ENCODE measurements around the gene MAGED2. TPM values are rescaled to one million over a fixed set of nuclear protein-coding genes. Genes with fewer than 3 reads are reported as not detected.
A peak's percentile ranks its signal among the peaks of the same experiment; 100 is the strongest.

Gene MAGED2
- total and polyA plus RNA-seq, 9 of the 15 experiments (the other 6 are each of a cell fraction or from before 2014, with no cell fraction given): 19.7 to 49.1 (median 23.1) TPM

DNA sequence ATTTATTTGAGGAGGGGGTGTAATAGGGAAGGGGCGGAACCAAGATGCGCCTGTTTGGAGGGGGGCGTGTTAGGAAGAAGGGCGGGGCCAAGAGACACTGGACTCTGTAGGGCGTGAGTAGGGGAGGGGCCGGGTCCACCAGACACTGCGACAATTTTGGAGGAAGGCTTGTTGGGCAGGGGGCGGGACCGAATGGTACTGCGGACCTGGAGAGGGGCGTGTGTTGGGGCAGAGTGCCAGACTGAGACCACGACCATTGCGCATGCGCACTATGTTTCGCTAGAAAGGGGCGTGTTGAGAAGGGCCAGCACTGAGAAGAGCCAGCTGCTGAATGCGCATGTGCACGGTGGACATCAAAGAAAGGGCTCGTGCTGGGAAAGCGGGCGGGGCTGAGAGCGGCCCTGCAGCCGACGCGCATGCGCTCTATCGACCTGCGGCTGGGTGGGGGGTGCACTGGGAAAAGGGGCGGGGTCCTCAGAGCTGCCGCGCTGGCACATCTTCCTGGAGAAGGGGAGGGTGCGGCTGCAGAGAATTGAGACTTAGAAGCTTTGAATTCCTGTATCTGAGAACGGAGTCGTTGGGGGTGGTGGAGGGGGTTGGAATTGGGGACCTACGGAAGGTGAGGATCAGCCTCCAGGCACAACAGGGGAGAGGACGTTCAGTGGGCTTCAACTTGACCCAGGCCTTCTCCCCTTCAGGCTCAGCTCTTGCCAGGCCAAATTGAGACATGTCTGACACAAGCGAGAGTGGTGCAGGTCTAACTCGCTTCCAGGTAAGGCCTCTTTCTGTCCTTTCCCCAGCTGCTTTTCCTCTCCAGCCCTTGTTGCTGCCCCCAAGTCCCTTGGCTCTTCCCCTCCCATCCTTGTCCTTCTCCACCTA, 1.3 kb downstream of the MAGED2 start:
- DNase-seq (ENCODE audit: extremely low read depth in 1 of 4, low spot score in 3 of 4) (peak; percentile 92 to 95 (median 94)), ATAC-seq (peak; percentile 91), FAIRE-seq (peak; percentile 92)
- Histone ChIP-seq H3K36me3 (ENCODE audit: control insufficient read depth, insufficient read depth, low read length) (peaks cover 6% of the 10 kb centered on the region; the same call in 2 of the 3 replicates), H3K9me3 (replicated peaks; ENCODE audit: control insufficient read depth, insufficient read depth, low read depth, low read length) (no peaks in the 10 kb centered on the region), H3K4me2 (ENCODE audit: insufficient read depth, low read length) (peak overlapping the region; percentile 86), H3K9ac (ENCODE audit: insufficient read depth in 1 of 2, low read depth in 2 of 2, low read length in 2 of 2) (peak overlapping the region; percentile 73 to 81), H3K79me2 (ENCODE audit: control insufficient read depth, insufficient read depth, low read length) (peaks cover 8% of the 10 kb centered on the region; the same call in 1 of the 3 replicates), H3K27ac (ENCODE audit: extremely low read depth, low read depth, low read length) (peak overlapping the region; percentile 63), H2AFZ (ENCODE audit: low read depth, low read length) (peak overlapping the region; percentile 82), H3K9me1 (ENCODE audit: control insufficient read depth, insufficient read depth, low read length) (no peaks in the 10 kb centered on the region), H3K4me1 (replicated peaks in 1 of 2; ENCODE audit: control insufficient read depth in 2 of 2, insufficient read depth in 2 of 2, low read length in 2 of 2) (peaks cover 0 to 19% of the 10 kb centered on the region in 2 experiments; a peak in 2 of 5 replicates), H3K4me3 (peak overlapping the region; percentile 62), H3K27me3 (ENCODE audit: control insufficient read depth in 2 of 2, insufficient read depth in 2 of 2, low read length in 2 of 2) (no peaks in the 10 kb centered on the region; a peak in 1 of 5 replicates), H4K20me1 (replicated peaks; ENCODE audit: control insufficient read depth, insufficient read depth, low read length) (no peaks in the 10 kb centered on the region)
- BruUV-seq (replicated peaks): TSS peak; percentile 76
- intact Hi-C loops (cut with micrococcal nuclease) (no loop called here), in situ Hi-C loops (cut with MboI) (no loop called here)
- 2% methylated on average over 23 of the region's 38 CpGs for WGBS (ENCODE audit: insufficient coverage, low coverage, missing lambda C conversion rate)
- ChIA-PET POLR2A (interaction anchor here (0.6 to 0.7 kb wide), 2 partner anchors 87 to 298 kb away, joined by 3 to 5 read pairs; no protein-coding TSS in a partner anchor), CTCF (ENCODE audit: low intra/inter-chr PET ratio) (no interaction called here)
- no peak for TF ChIP-seq CREB1 (IDR thresholded peaks at IDR 0.05)
- TF ChIP-seq CREB1 (CRISPR knock-in tag; IDR thresholded peaks at IDR 0.05): no peak
- TF ChIP-seq, protein P1, sequence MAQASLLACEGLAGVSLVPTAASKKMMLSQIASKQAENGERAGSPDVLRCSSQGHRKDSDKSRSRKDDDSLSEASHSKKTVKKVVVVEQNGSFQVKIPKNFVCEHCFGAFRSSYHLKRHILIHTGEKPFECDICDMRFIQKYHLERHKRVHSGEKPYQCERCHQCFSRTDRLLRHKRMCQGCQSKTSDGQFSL (CRISPR knock-in tag; IDR thresholded peaks at IDR 0.05): peak; percentile 85
- TF ChIP-seq, protein P1 (tag; IDR thresholded peaks at IDR 0.05): peak in 1 of 2 experiments; percentile 66; a peak in 2 of 4 replicates
- TF ChIP-seq, protein P2, sequence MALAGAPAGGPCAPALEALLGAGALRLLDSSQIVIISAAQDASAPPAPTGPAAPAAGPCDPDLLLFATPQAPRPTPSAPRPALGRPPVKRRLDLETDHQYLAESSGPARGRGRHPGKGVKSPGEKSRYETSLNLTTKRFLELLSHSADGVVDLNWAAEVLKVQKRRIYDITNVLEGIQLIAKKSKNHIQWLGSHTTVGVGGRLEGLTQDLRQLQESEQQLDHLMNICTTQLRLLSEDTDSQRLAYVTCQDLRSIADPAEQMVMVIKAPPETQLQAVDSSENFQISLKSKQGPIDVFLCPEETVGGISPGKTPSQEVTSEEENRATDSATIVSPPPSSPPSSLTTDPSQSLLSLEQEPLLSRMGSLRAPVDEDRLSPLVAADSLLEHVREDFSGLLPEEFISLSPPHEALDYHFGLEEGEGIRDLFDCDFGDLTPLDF (CRISPR knock-in tag; IDR thresholded peaks at IDR 0.05): no peak
- 0 out of 2 replicates have a peak, but pooled peaks have one; percentile 68 for TF ChIP-seq KLF13 (tag; IDR thresholded peaks at IDR 0.05; ENCODE audit: borderline replicate concordance, low read depth)
- peak; percentile 93 for TF ChIP-seq BHLHE40 (IDR thresholded peaks at IDR 0.05; ENCODE audit: low read length)
- TF ChIP-seq SP1 (CRISPR knock-in tag; IDR thresholded peaks at IDR 0.05): peak; percentile 54
- TF ChIP-seq, protein P3, sequence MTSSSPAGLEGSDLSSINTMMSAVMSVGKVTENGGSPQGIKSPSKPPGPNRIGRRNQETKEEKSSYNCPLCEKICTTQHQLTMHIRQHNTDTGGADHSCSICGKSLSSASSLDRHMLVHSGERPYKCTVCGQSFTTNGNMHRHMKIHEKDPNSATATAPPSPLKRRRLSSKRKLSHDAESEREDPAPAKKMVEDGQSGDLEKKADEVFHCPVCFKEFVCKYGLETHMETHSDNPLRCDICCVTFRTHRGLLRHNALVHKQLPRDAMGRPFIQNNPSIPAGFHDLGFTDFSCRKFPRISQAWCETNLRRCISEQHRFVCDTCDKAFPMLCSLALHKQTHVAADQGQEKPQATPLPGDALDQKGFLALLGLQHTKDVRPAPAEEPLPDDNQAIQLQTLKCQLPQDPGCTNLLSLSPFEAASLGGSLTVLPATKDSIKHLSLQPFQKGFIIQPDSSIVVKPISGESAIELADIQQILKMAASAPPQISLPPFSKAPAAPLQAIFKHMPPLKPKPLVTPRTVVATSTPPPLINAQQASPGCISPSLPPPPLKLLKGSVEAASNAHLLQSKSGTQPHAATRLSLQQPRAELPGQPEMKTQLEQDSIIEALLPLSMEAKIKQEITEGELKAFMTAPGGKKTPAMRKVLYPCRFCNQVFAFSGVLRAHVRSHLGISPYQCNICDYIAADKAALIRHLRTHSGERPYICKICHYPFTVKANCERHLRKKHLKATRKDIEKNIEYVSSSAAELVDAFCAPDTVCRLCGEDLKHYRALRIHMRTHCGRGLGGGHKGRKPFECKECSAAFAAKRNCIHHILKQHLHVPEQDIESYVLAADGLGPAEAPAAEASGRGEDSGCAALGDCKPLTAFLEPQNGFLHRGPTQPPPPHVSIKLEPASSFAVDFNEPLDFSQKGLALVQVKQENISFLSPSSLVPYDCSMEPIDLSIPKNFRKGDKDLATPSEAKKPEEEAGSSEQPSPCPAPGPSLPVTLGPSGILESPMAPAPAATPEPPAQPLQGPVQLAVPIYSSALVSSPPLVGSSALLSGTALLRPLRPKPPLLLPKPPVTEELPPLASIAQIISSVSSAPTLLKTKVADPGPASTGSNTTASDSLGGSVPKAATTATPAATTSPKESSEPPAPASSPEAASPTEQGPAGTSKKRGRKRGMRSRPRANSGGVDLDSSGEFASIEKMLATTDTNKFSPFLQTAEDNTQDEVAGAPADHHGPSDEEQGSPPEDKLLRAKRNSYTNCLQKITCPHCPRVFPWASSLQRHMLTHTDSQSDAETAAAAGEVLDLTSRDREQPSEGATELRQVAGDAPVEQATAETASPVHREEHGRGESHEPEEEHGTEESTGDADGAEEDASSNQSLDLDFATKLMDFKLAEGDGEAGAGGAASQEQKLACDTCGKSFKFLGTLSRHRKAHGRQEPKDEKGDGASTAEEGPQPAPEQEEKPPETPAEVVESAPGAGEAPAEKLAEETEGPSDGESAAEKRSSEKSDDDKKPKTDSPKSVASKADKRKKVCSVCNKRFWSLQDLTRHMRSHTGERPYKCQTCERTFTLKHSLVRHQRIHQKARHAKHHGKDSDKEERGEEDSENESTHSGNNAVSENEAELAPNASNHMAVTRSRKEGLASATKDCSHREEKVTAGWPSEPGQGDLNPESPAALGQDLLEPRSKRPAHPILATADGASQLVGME (CRISPR knock-in tag; IDR thresholded peaks at IDR 0.05): no peak
- TF ChIP-seq, protein P4, sequence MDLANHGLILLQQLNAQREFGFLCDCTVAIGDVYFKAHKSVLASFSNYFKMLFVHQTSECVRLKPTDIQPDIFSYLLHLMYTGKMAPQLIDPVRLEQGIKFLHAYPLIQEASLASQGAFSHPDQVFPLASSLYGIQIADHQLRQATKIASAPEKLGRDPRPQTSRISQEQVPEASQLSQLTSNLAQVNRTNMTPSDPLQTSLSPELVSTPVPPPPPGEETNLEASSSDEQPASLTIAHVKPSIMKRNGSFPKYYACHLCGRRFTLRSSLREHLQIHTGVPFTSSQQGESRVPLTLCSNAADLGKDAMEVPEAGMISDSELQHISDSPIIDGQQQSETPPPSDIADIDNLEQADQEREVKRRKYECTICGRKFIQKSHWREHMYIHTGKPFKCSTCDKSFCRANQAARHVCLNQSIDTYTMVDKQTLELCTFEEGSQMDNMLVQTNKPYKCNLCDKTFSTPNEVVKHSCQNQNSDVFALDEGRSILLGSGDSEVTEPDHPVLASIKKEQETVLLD (IDR thresholded peaks at IDR 0.05): peak; percentile 99

Data from K562 (cell line).